Stomach smooth muscle (tissue), 2 donors: ENCODE results near the gene SLC9A9.

Experiments
- H3K27ac ChIP-seq: one replicate; pipeline ENCODE4 v1.7.0; 2013; ENCODE audit warnings: mild to moderate bottlenecking, low read length, inconsistent platforms
- H3K27me3 ChIP-seq, 2 donors: one replicate each; pipeline ENCODE4 v1.7.0; 2013; ENCODE audit warnings: low read length in 2 of 2; ENCODE audit not compliant: insufficient read depth in 2 of 2, control insufficient read depth in 1 of 2
- H3K36me3 ChIP-seq, 2 donors: one replicate each; pipeline ENCODE4 v1.7.0; 2013; ENCODE audit warnings: low read length in 2 of 2; ENCODE audit not compliant: control insufficient read depth in 2 of 2, insufficient read depth in 2 of 2
- H3K4me1 ChIP-seq: one replicate; pipeline ENCODE4 v1.7.0; 2013; ENCODE audit warnings: low read length; ENCODE audit not compliant: control insufficient read depth, insufficient read depth
- H3K4me3 ChIP-seq, 2 donors: one replicate each; pipeline ENCODE4 v1.7.0; 2013; ENCODE audit warnings: low read length in 2 of 2
- H3K9ac ChIP-seq, 2 donors: one replicate each; pipeline ENCODE4 v1.7.0; 2013; ENCODE audit warnings: low read length in 2 of 2, mild to moderate bottlenecking in 1 of 2
- H3K9me3 ChIP-seq, 2 donors: one replicate each; pipeline ENCODE4 v1.7.0; 2013; ENCODE audit warnings: low read length in 2 of 2; ENCODE audit not compliant: control insufficient read depth in 2 of 2
- donor health status: healthy.
- donor health status: Pancreatic carcinoma.

SLC9A9 gene

DNA sequence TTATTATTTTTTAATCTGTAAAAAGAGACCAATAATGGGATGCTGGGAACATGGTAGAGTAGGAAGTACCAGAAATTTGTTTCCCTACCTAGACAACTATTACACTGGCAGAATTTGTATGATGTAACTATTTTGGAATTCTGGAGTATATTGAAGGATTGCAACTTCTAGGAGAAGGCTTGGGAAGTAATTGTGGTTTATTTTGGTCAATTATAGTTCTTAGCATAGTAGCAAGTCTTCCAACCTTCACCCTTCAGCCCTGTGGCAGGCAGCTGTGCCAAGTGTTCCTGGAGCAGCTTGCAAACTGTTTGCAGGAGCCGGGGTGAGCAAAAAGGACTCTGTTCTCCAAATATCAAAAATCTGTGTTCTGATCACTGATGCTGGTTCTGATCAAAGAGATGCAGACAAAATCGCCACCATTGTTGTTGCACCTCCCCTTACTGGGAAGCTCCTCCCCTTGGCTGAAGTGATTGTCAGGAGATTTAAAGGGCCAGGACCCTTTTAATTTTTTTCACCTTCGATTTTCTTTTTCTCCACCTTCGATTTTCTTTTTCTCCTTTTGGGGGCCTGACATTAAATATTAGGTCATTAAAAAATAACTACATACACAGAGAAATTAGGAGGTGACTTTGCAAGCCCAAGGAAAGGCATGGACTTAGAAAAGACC lies 363.3 kb downstream of the SLC9A9 start:
- no peak overlapping the region for H3K4me3 ChIP-seq
- H3K27ac ChIP-seq = no peak overlapping the region
- no peaks in the 10 kb centered on the region for H3K9me3 ChIP-seq
- H3K36me3 ChIP-seq = no peaks in the 10 kb centered on the region
- H3K27me3 ChIP-seq = no peaks in the 10 kb centered on the region
- H3K9ac ChIP-seq = no peak overlapping the region
- H3K4me1 ChIP-seq = no peaks in the 10 kb centered on the region

DNA sequence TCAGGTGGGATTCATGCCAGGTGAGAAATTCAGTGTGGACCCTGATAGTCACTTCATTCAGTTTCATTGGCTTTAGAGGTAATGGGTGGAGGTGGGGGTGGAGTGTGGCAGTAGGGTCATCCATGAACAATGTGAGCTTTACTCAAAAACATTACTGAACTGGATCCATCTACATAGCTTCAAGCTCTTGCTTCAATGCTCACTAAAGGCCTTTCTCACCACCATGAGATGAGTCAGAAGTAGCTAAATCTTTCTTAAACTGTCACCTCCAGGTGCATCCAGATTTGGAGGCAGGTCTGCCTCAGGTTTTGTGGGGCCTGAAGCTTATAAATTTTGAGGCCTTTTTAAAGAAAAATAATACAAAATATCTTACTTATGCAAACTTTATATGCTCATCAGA lies 365.1 kb downstream of the SLC9A9 start:
- Histone ChIP-seq H3K9ac (no peak overlapping the region), H3K27me3 (no peaks in the 10 kb centered on the region), H3K9me3 (no peaks in the 10 kb centered on the region), H3K27ac (no peak overlapping the region), H3K4me3 (no peak overlapping the region), H3K36me3 (no peaks in the 10 kb centered on the region), H3K4me1 (no peaks in the 10 kb centered on the region)

DNA sequence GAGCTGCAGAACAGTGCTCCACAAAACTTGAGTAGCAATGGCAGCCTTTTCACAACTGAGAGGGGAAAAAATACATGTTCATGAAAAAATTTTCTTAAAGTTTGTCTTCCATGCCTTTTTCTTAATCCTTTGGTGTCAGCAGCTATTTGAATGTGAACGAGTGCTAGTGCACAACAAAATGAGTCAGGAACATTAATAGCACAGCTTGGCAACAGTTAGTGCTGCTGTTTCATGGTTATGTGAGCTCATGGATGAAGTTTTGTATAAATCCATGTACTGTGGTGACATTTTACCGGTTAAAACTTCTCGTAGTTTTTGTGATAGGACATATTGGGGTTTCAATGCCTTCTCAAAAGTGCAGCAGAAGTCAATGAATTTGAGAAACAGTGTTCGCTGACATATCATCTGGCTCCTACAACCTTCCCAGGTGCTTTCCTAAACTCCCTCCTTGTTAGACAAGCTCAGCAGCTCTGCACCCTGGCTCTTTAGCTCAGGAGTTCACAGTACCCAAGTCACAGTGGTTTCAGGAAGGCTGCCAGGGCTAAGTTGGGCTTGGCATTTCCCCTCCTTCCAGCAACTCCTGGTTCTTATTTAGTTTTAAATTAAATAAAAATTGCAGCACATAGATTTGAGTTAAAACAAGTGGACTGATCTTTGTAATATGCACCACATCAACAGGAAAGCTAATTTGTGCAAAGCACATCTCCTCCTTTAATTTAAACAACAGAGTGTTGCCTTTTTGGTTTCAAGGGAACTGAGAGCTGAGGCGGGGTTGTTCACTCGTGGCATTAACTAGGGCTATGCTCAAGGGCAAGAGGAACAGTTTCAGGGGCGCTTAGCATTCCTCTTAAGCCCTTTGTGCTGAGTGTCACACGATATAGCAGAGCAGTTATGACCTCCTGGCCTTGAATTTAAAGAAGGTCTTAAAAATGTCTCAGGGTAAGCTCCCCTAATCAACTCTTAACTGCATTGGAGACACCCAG lies 365.9 kb downstream of the SLC9A9 start:
- H3K27me3 ChIP-seq = no peaks in the 10 kb centered on the region
- no peak overlapping the region for H3K4me3 ChIP-seq
- H3K36me3 ChIP-seq = no peaks in the 10 kb centered on the region
- no peaks in the 10 kb centered on the region for H3K9me3 ChIP-seq
- H3K9ac ChIP-seq = no peak overlapping the region
- no peak overlapping the region for H3K27ac ChIP-seq
- no peaks in the 10 kb centered on the region for H3K4me1 ChIP-seq

DNA sequence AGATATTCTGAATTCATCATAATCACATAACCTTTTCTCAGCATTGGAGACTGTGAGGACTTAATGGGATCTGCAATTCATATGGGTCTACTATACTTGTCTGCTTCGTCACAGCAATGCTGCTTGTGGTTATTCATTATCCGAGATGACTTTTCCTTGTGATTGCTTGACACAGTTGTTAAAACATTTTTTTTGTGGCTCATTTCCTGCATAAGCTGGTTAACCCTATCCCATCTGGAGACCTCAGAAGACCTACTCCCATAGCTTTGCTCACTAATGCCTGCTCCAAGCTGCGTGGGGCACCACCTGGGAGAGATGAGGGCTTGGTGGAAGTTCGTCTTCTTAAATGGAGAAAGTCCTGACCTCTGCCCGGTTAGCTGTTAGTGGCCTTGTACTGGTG lies 367.9 kb downstream of the SLC9A9 start:
- no peaks in the 10 kb centered on the region for H3K27me3 ChIP-seq
- H3K36me3 ChIP-seq = no peaks in the 10 kb centered on the region
- H3K4me1 ChIP-seq = no peaks in the 10 kb centered on the region
- no peak overlapping the region for H3K27ac ChIP-seq
- no peak overlapping the region for H3K4me3 ChIP-seq
- H3K9me3 ChIP-seq = no peaks in the 10 kb centered on the region
- H3K9ac ChIP-seq = no peak overlapping the region

DNA sequence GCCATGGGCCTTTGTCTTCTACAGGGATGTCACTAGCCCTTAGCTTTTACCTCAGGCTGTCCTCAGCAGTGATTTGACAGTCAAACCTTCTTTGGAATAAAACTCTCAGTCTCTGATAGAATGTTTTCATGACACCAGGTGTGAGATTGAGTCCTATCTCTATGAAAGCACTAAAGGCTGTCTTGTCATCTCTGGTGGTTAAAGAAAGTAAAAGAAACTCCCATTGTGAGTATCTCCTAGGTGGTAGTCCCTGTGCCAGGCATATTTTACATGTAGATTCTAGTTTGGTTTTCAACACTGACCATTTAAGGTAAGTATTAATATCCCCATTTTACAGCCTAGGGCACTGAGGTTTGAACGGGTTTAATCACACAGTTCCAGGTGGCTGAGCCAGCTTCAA lies 368.5 kb downstream of the SLC9A9 start:
- Histone ChIP-seq H3K27ac (no peak overlapping the region), H3K4me1 (no peaks in the 10 kb centered on the region), H3K9ac (no peak overlapping the region), H3K36me3 (no peaks in the 10 kb centered on the region), H3K27me3 (no peaks in the 10 kb centered on the region), H3K9me3 (no peaks in the 10 kb centered on the region), H3K4me3 (no peak overlapping the region)

DNA sequence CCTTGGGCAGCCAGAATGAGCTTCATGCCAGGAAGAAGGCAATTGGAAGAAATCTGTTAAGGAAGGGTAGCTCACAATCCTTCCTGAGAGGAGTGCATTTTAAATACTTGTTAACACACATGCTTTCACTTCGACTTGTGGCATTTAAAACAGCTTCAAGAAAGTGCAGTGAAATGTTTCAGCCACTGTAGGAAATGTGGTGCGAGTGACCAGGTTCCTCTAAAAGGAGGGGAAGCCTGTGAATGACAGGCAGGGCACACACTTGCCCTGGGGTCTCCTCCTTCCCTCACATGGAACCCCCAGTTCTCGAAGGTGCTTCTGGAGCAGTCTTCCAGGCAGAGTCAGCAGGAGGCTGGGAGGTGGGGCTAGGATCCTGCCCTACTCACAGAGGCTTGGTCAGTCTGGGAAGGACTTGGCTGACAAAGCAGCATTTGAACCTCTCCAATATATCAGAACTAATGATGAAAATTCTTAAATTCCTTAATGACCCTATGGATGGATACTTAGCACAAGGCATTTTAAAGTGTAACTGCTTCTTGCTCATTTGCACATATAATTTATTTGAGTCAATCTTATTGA lies 370.1 kb downstream of the SLC9A9 start:
- Histone ChIP-seq H3K27ac (no peak overlapping the region), H3K27me3 (no peaks in the 10 kb centered on the region)

DNA sequence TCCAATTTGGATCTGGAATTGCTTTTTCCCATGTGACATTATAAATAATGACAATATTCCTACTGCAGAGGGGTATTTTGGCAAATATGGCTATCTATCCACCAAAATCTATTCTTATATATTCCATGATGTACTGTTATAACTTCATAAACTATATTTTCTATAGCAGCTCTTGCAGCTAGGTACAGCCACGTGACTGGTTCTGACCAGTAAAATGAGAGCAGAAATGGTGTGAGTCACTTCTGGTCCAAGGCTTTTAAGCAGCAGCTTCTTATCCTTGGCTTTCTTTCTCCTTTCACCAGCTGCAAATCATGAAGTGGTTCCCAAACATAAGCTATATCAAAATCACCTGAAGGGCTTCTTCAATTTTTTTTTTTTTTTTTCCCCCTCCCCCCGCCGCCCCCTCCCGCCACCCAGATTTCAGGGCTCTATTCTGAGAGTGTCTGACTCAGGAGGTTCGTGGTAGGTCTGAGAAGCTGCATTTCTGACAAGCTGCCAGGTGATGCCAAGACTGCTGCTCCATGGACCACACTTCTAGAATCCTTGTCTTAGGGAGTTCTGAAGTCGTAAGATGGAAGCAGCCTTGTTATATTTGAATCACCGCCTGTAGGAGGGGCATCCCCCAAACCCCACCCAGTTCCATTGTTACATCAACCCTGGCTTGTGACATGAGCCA lies 371.2 kb downstream of the SLC9A9 start:
- Histone ChIP-seq H3K27ac (no peak overlapping the region), H3K9me3 (no peaks in the 10 kb centered on the region), H3K9ac (no peak overlapping the region), H3K4me3 (no peak overlapping the region), H3K27me3 (no peaks in the 10 kb centered on the region), H3K36me3 (no peaks in the 10 kb centered on the region), H3K4me1 (no peaks in the 10 kb centered on the region)

More for the DNA sequence above, 370.1 kb downstream of the SLC9A9 start:
- H3K9ac ChIP-seq = no peak overlapping the region
- no peaks in the 10 kb centered on the region for H3K36me3 ChIP-seq
- no peak overlapping the region for H3K4me3 ChIP-seq
- no peaks in the 10 kb centered on the region for H3K4me1 ChIP-seq
- H3K9me3 ChIP-seq = no peaks in the 10 kb centered on the region

DNA sequence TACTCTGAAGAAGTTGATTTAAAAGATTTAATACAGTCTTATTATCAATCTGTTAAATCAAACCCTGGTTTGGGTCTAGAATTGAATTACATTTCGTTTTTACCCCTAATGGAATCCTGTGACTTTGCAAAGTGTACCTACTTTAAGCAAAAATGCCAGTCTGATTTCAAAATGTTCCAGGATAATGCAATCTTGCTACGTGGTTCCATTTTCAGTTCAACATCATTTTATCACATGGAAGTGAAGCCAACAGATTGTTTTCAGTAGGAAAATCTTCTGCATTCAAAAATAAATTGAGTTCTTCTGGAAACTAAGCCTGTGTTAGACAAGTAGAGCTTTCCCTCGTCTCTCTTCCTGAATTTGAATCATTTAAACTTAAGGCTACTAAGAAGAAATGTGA lies 372.3 kb downstream of the SLC9A9 start:
- Histone ChIP-seq H3K36me3 (no peaks in the 10 kb centered on the region), H3K4me1 (no peaks in the 10 kb centered on the region), H3K27ac (no peak overlapping the region), H3K27me3 (no peaks in the 10 kb centered on the region), H3K9me3 (no peaks in the 10 kb centered on the region), H3K9ac (no peak overlapping the region), H3K4me3 (no peak overlapping the region)

DNA sequence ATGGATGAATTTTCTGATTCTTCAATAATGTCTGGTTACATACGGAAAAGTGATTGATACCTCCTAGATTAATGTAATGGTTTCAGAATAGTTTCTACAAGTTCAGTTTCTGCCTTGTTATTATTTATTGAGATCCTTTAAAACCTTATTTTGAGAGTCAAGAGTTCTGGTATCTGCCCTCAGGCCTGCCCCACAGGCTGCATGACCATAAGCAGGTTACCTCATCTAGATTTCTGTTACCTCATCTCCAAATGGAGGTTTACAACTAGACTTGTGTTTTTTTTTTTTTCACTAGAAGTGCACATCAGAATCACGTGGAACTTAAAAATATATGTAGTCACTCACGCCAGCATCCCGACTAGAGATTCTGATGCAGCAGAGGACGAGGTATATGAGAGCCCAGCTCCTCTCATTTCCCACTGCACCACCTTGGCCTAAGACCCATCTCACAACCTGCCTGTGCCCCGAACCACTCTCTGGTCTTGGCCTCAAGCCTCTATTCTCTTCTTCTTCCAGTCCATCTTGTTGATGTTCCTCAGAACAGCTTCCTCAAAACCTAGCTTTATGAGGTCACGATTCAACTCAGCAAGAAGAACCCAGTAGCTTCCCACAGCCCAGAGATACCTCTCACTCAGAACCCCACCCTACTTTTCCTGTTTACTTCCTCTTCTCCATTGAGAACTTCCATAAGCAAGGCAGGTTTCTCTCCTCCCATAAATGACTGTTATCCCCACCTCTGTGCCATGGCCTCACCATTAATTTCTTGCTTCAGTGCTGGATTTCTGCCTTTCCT lies 375.3 kb downstream of the SLC9A9 start:
- Histone ChIP-seq H3K27ac (no peak overlapping the region), H3K9ac (no peak overlapping the region), H3K27me3 (no peaks in the 10 kb centered on the region), H3K4me1 (no peaks in the 10 kb centered on the region), H3K9me3 (no peaks in the 10 kb centered on the region), H3K4me3 (no peak overlapping the region), H3K36me3 (no peaks in the 10 kb centered on the region)

DNA sequence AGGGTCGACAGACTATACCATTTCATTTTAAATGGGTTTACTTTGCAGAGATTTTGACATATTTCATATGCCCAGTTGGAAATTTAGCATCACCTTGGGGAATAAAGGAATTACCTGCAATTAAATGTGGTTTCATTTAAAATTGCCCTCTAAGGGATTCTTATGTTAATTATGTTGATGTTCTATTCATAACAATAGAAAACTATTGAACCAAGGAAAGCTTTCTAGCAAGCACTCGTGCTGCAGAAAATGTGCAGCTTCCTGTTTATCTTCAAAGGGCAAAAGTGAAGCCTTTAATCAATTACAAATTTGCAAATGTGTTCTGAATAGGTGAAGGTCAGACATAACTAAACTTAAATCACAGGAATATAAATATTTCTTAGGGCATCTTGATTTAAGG lies 376.6 kb downstream of the SLC9A9 start:
- no peak overlapping the region for H3K27ac ChIP-seq
- no peaks in the 10 kb centered on the region for H3K4me1 ChIP-seq
- H3K27me3 ChIP-seq = no peaks in the 10 kb centered on the region
- peaks cover 0 to 2% of the 10 kb centered on the region in 2 donors for H3K36me3 ChIP-seq
- no peak overlapping the region for H3K4me3 ChIP-seq
- no peak overlapping the region for H3K9ac ChIP-seq
- no peaks in the 10 kb centered on the region for H3K9me3 ChIP-seq
